Spleen (tissue), 11 donors: ENCODE results near the gene LMO4. TPM values are rescaled to one million over a fixed set of nuclear protein-coding genes. Genes with fewer than 3 reads are reported as not detected.

Source experiments
- DNase-seq: peaks from one replicate; pipeline ENCODE4 v3.0.0-alpha.2; 2020
- H3K27ac ChIP-seq, 8 donors: fragments of 200-600 bp; sonication (generic) in 7 of 8; 1 replicate in 4 of 8; 2 replicates in 4 of 8; pipeline versions ENCODE4 v1.5.0 to v1.8.0; 2016 to 2021; ENCODE audit warnings: inconsistent platforms in 4 of 8, mild to moderate bottlenecking in 4 of 8, moderate library complexity in 1 of 8
- H3K27me3 ChIP-seq, 7 donors: fragments of 200-600 bp; sonication (generic) in 6 of 7; replicated peaks in 1 of 7; 1 replicate in 4 of 7; 2 replicates in 3 of 7; pipeline versions ENCODE4 v1.5.0 to v1.8.0; 2016 to 2021; ENCODE audit warnings: inconsistent platforms in 3 of 7, mild to moderate bottlenecking in 1 of 7
- H3K36me3 ChIP-seq, 6 donors: fragments of 200-600 bp; sonication (generic) in 5 of 6; 1 replicate in 4 of 6; 2 replicates in 2 of 6; pipeline versions ENCODE4 v1.5.0 to v1.8.0; 2016 to 2021; ENCODE audit warnings: inconsistent platforms in 2 of 6
- H3K4me1 ChIP-seq, 6 donors: fragments of 200-600 bp; sonication (generic) in 5 of 6; 1 replicate in 3 of 6; 2 replicates in 3 of 6; pipeline versions ENCODE4 v1.5.0 to v1.8.0; 2016 to 2021; ENCODE audit warnings: inconsistent platforms in 3 of 6
- H3K4me3 ChIP-seq, 8 donors: fragments of 200-600 bp; sonication (generic) in 7 of 8; 1 replicate in 4 of 8; 2 replicates in 4 of 8; pipeline versions ENCODE4 v1.5.0 to v1.8.0; 2016 to 2021; ENCODE audit warnings: inconsistent platforms in 4 of 8, mild to moderate bottlenecking in 4 of 8, moderate library complexity in 2 of 8
- H3K9me3 ChIP-seq, 8 donors: fragments of 200-600 bp; sonication (generic) in 7 of 8; 1 replicate in 4 of 8; 2 replicates in 4 of 8; pipeline versions ENCODE4 v1.5.0 to v1.8.0; 2016 to 2021; ENCODE audit warnings: inconsistent platforms in 4 of 8
- CTCF ChIP-seq, 11 experiments: fragments of 200-600 bp in 7 of 11; fragments of 450-650 bp in 4 of 11; sonication (generic) in 4 of 11; IDR thresholded peaks in 8 of 11; conservative IDR thresholded peaks in 3 of 11; 1 replicate in 7 of 11; 2 replicates in 4 of 11; pipeline versions ENCODE4 v1.4.0 to v1.8.0; 2016 to 2021; ENCODE audit warnings: antibody characterized with exemption in 11 of 11, inconsistent platforms in 4 of 11, mild to moderate bottlenecking in 1 of 11
- POLR2A ChIP-seq, 3 donors: fragments of 450-650 bp; IDR thresholded peaks; one replicate each; pipeline ENCODE4 v1.5.1; 2017; ENCODE audit warnings: antibody characterized with exemption in 3 of 3, mild to moderate bottlenecking in 1 of 3
- POLR2AphosphoS5 ChIP-seq, 3 donors: sonication (generic); formaldehyde crosslinking; IDR thresholded peaks; one replicate each; pipeline ENCODE4 v1.5.1; 2017; ENCODE audit warnings: antibody characterized with exemption in 3 of 3
- WGBS, 5 donors: extraction: QIAGEN DNeasy Blood & Tissue Kit in 3 of 5; methylation state at CpG; one replicate each; pipeline versions ENCODE4 v1.1.5 to v1.1.7; 2013 to 2018; 5-methylcytosine and 5-hydroxymethylcytosine counted together
- intact Hi-C: fragments of 100-400 bp; cut with DNase I; formaldehyde crosslinking; loops from one replicate; pipeline ENCODE4 v1.15.0; 2023; ENCODE audit warnings: low total_unique reads
- polyA plus RNA-seq, 3 donors: library from polyadenylated mRNA; stranded (reverse); fragments of 200-250 nt; gene quantifications; one replicate each; pipeline ENCODE4 v1.2.1, GENCODE V29; 2013
- total RNA-seq, 7 donors: library from RNA; depleted of rRNA in 3 of 7; stranded (reverse); fragments of >200 nt in 3 of 7; fragmentation: NEBNext Ultra II Directional in 4 of 7; extraction: Animal tissue kit (Norgen Biotek cat#: 25700) in 4 of 7; gene quantifications; one replicate each; pipeline versions ENCODE4 v1.1.0 to v1.2.1, GENCODE V29; 2016 to 2021
- donor health status: healthy with polysubstance abuse.
- donor health status: DM: no; HTN: no; CAD: no; lungs with moderate emphysema.
- donor health status: DM: no; HTN: no; CAD: no.
- donor health status: Bipolar disorder and iron deficiency.
- donor health status: healthy.
- donor health status: DM: no; HTN: no; CAD: no.
- donor health status: DM: yes; HTN: yes; CAD: no.

The LMO4 gene
- total and polyA plus RNA-seq, 10 donors: 31.2 to 63.8 (median 45.9) TPM

GRCh38 chr1:87358219-87358618 is 29.5 kb downstream of the LMO4 start:
- Histone ChIP-seq H3K4me3 (no peak overlapping the region), H3K4me1 (no peaks in the 10 kb centered on the region), H3K9me3 (peaks cover 0 to 5% (median 0%) of the 10 kb centered on the region in 8 donors), H3K36me3 (no peaks in the 10 kb centered on the region), H3K27ac (no peak overlapping the region), H3K27me3 (no peaks in the 10 kb centered on the region)
- DNase-seq: no peak
- WGBS, 5 donors: 69 to 100% (median 91%) methylated on average over 1 of the region's 1 CpG
- intact Hi-C loops: no loop called here
- no peak for TF ChIP-seq CTCF (IDR thresholded peaks at IDR 0.05 in 8 of 11, conservative IDR thresholded peaks at IDR 0.05 in 3 of 11)
- TF ChIP-seq POLR2AphosphoS5 (IDR thresholded peaks at IDR 0.05): no peak
- no peak for TF ChIP-seq POLR2A (IDR thresholded peaks at IDR 0.05)

GRCh38 chr1:87359586-87359985 is 30.9 kb downstream of the LMO4 start:
- TF ChIP-seq POLR2AphosphoS5 (IDR thresholded peaks at IDR 0.05) (no peak), CTCF (IDR thresholded peaks at IDR 0.05 in 8 of 11, conservative IDR thresholded peaks at IDR 0.05 in 3 of 11) (no peak), POLR2A (IDR thresholded peaks at IDR 0.05) (no peak)
- no peaks in the 10 kb centered on the region for H3K27me3 ChIP-seq
- intact Hi-C loops: no loop called here
- no peak overlapping the region for H3K27ac ChIP-seq
- H3K36me3 ChIP-seq: no peaks in the 10 kb centered on the region
- no peaks in the 10 kb centered on the region for H3K4me1 ChIP-seq
- DNase-seq: no peak
- WGBS, 5 donors: 88 to 97% (median 91%) methylated on average over 1 of the region's 1 CpG
- H3K4me3 ChIP-seq: no peak overlapping the region
- H3K9me3 ChIP-seq: peaks cover 0 to 5% (median 0%) of the 10 kb centered on the region in 8 donors

- no peak for DNase-seq
- no peaks in the 10 kb centered on the region for H3K36me3 ChIP-seq
- H3K9me3 ChIP-seq: peaks cover 0 to 5% (median 0%) of the 10 kb centered on the region in 8 donors
- no peak overlapping the region for H3K4me3 ChIP-seq
- H3K27ac ChIP-seq: no peak overlapping the region
- intact Hi-C loops: no loop called here
- no peaks in the 10 kb centered on the region for H3K4me1 ChIP-seq
- TF ChIP-seq POLR2A (IDR thresholded peaks at IDR 0.05) (no peak), POLR2AphosphoS5 (IDR thresholded peaks at IDR 0.05) (no peak), CTCF (IDR thresholded peaks at IDR 0.05 in 8 of 11, conservative IDR thresholded peaks at IDR 0.05 in 3 of 11) (no peak)
- no peaks in the 10 kb centered on the region for H3K27me3 ChIP-seq
- WGBS, 5 donors: 61 to 73% (median 66%) methylated on average over 5 of the region's 5 CpGs
These were observed 33.6 kb downstream of the LMO4 start for GRCh38 chr1:87362063-87362833.

GRCh38 chr1:87362834-87363426 is 34.2 kb downstream of the LMO4 start:
- no peaks in the 10 kb centered on the region for H3K4me1 ChIP-seq
- H3K27ac ChIP-seq: no peak overlapping the region
- TF ChIP-seq POLR2A (IDR thresholded peaks at IDR 0.05) (no peak), CTCF (IDR thresholded peaks at IDR 0.05 in 8 of 11, conservative IDR thresholded peaks at IDR 0.05 in 3 of 11) (no peak), POLR2AphosphoS5 (IDR thresholded peaks at IDR 0.05) (no peak)
- intact Hi-C loops: no loop called here
- DNase-seq: no peak
- WGBS, 5 donors: 83 to 97% (median 87%) methylated on average over 2 of the region's 2 CpGs
- peaks cover 0 to 4% (median 0%) of the 10 kb centered on the region in 8 donors for H3K9me3 ChIP-seq
- H3K4me3 ChIP-seq: no peak overlapping the region
- no peaks in the 10 kb centered on the region for H3K27me3 ChIP-seq
- no peaks in the 10 kb centered on the region for H3K36me3 ChIP-seq
